PC-9 (cell line): Measurements from ENCODE around the gene FAM219A. TPM values are rescaled to one million over a fixed set of nuclear protein-coding genes. Genes with fewer than 3 reads are reported as not detected.

ENCODE experiments used
- BruUV-seq: library from RNA; stranded (reverse); fragments of 400-500 nt; replicated peaks from 2 replicates; lab custom pipeline; 2021; lab: Mats Ljungman, UMichigan
- CTCF ChIA-PET: fragments of 300-600 bp; sonication (Branson Sonifier 250); formaldehyde crosslinking; loops from one replicate; lab custom pipeline; 2022; ENCODE audit warnings: antibody characterized with exemption; lab: Charles Lee
- POLR2A ChIA-PET: fragments of 300-600 bp; sonication (Branson Sonifier 250); formaldehyde crosslinking; loops from one replicate; lab custom pipeline; 2022; ENCODE audit warnings: antibody characterized with exemption; ENCODE audit not compliant: unreplicated experiment; lab: Charles Lee
- DNase-seq, 2 experiments: peaks; one replicate each; pipeline versions ENCODE4 v3.0.0 to v3.0.0-alpha.2; 2015 to 2022; ENCODE audit warnings: mixed read lengths in 1 of 2
- H2AFZ ChIP-seq: fragments of 200-600 bp; sonication (generic); 2 replicates; pipeline ENCODE4 v1.8.1; 2017; ENCODE audit warnings: antibody characterized with exemption
- H3F3A ChIP-seq: fragments of 200-600 bp; sonication (generic); 2 replicates; pipeline ENCODE4 v1.8.1; 2017; ENCODE audit warnings: antibody characterized with exemption, mild to moderate bottlenecking, low read depth; ENCODE audit not compliant: insufficient read depth
- H3K27ac ChIP-seq: fragments of 200-600 bp; sonication (generic); 2 replicates; pipeline ENCODE4 v1.6.1; 2016; ENCODE audit warnings: mixed run types
- H3K27me3 ChIP-seq: fragments of 200-600 bp; sonication (generic); 2 replicates; pipeline ENCODE4 v1.6.1; 2016; ENCODE audit warnings: low read depth, mixed run types; ENCODE audit not compliant: insufficient read depth
- H3K36me3 ChIP-seq: fragments of 200-600 bp; sonication (generic); 2 replicates; pipeline ENCODE4 v1.6.1; 2016; ENCODE audit warnings: low read depth, mixed run types
- H3K4me1 ChIP-seq: fragments of 200-600 bp; sonication (generic); replicated peaks from 2 replicates; pipeline ENCODE4 v1.6.1; 2016; ENCODE audit warnings: mixed run types; ENCODE audit not compliant: insufficient read depth
- H3K4me2 ChIP-seq: fragments of 200-600 bp; sonication (generic); 2 replicates; pipeline ENCODE4 v1.6.1; 2017; ENCODE audit warnings: mixed run types
- H3K4me3 ChIP-seq: fragments of 200-600 bp; sonication (generic); 2 replicates; pipeline ENCODE4 v1.6.1; 2016; ENCODE audit warnings: mixed run types
- H3K79me2 ChIP-seq: fragments of 200-600 bp; sonication (generic); 2 replicates; pipeline ENCODE4 v1.6.1; 2017; ENCODE audit warnings: low read depth, mixed run types
- H3K9me2 ChIP-seq: fragments of 200-600 bp; sonication (generic); 2 replicates; pipeline ENCODE4 v1.8.1; 2017; ENCODE audit warnings: mild to moderate bottlenecking; ENCODE audit not compliant: insufficient read depth
- H3K9me3 ChIP-seq: fragments of 200-600 bp; sonication (generic); 2 replicates; pipeline ENCODE4 v1.8.1; 2016; ENCODE audit warnings: low read depth; ENCODE audit not compliant: insufficient read depth
- H4K20me1 ChIP-seq: fragments of 200-600 bp; sonication (generic); 2 replicates; pipeline ENCODE4 v1.8.1; 2017; ENCODE audit not compliant: insufficient read depth
- CTCF ChIP-seq: fragments of 200-600 bp; sonication (generic); conservative IDR thresholded peaks from 2 replicates; pipeline ENCODE4 v1.6.1; 2017; ENCODE audit warnings: mixed run types, antibody characterized with exemption, mild to moderate bottlenecking, moderate library complexity
- EZH2 ChIP-seq: fragments of 200-600 bp; sonication (generic); IDR thresholded peaks from 2 replicates; pipeline ENCODE4 v1.8.0; 2017; ENCODE audit warnings: antibody characterized with exemption, low read depth
- intact Hi-C: fragments of 100-400 bp; cut with micrococcal nuclease; formaldehyde crosslinking; loops from one replicate; pipeline ENCODE4 v1.10.0; 2022; ENCODE audit not compliant: unreplicated experiment
- total RNA-seq: library from RNA; stranded (reverse); gene quantifications from 2 replicates; pipeline ENCODE4 v1.2.3, GENCODE V29; 2021

The FAM219A gene
- total RNA-seq, 1 experiment from 2014 or later = 15.6 TPM

- CTCF ChIA-PET = no interaction called here
- POLR2A ChIA-PET = no interaction called here
- TF ChIP-seq CTCF = no peak
- no peak for TF ChIP-seq EZH2
- H3K4me3 ChIP-seq = no peak overlapping the region
- no peak overlapping the region for H3K27ac ChIP-seq
- no peaks in the 10 kb centered on the region for H3F3A ChIP-seq
- no peaks in the 10 kb centered on the region for H3K27me3 ChIP-seq
- intact Hi-C loops = no loop called here
- no peaks in the 10 kb centered on the region for H3K9me3 ChIP-seq
- no peaks in the 10 kb centered on the region for H3K4me1 ChIP-seq
- no peak for DNase-seq
- H4K20me1 ChIP-seq = no peaks in the 10 kb centered on the region
- no peak overlapping the region for H3K4me2 ChIP-seq
- BruUV-seq = no TSS peak
- no peak overlapping the region for H2AFZ ChIP-seq
- H3K36me3 ChIP-seq = no peaks in the 10 kb centered on the region
- no peaks in the 10 kb centered on the region for H3K9me2 ChIP-seq
- no peaks in the 10 kb centered on the region for H3K79me2 ChIP-seq
Measured at GRCh38 chr9:34396276-34397214, 61.8 kb downstream of the FAM219A start.

- CTCF ChIA-PET = no interaction called here
- no peaks in the 10 kb centered on the region for H4K20me1 ChIP-seq
- BruUV-seq = no TSS peak
- H3K9me3 ChIP-seq = no peaks in the 10 kb centered on the region
- DNase-seq = no peak
- H3K27me3 ChIP-seq = no peaks in the 10 kb centered on the region
- TF ChIP-seq CTCF = no peak
- no peak for TF ChIP-seq EZH2
- no peaks in the 10 kb centered on the region for H3K9me2 ChIP-seq
- no peak overlapping the region for H3K27ac ChIP-seq
- intact Hi-C loops = no loop called here
- H3K4me3 ChIP-seq = no peak overlapping the region
- no peaks in the 10 kb centered on the region for H3F3A ChIP-seq
- H3K4me1 ChIP-seq = no peaks in the 10 kb centered on the region
- no peak overlapping the region for H3K4me2 ChIP-seq
- POLR2A ChIA-PET = no interaction called here
- H2AFZ ChIP-seq = no peak overlapping the region
- H3K36me3 ChIP-seq = no peaks in the 10 kb centered on the region
- no peaks in the 10 kb centered on the region for H3K79me2 ChIP-seq
Measured at GRCh38 chr9:34392511-34392910, 65.9 kb downstream of the FAM219A start.

- H3K4me3 ChIP-seq = no peak overlapping the region
- H4K20me1 ChIP-seq = no peaks in the 10 kb centered on the region
- POLR2A ChIA-PET = no interaction called here
- CTCF ChIA-PET = no interaction called here
- no peaks in the 10 kb centered on the region for H3K9me3 ChIP-seq
- no peak for DNase-seq
- no peaks in the 10 kb centered on the region for H3K79me2 ChIP-seq
- H2AFZ ChIP-seq = no peak overlapping the region
- no TSS peak for BruUV-seq
- intact Hi-C loops = no loop called here
- H3K36me3 ChIP-seq = no peaks in the 10 kb centered on the region
- H3K4me2 ChIP-seq = no peak overlapping the region
- no peaks in the 10 kb centered on the region for H3F3A ChIP-seq
- H3K4me1 ChIP-seq = no peaks in the 10 kb centered on the region
- no peak overlapping the region for H3K27ac ChIP-seq
- no peaks in the 10 kb centered on the region for H3K27me3 ChIP-seq
- TF ChIP-seq CTCF = no peak
- TF ChIP-seq EZH2 = no peak
- no peaks in the 10 kb centered on the region for H3K9me2 ChIP-seq
Measured at GRCh38 chr9:34387239-34387638, 71.1 kb downstream of the FAM219A start.
